ENCODE results near the gene RFTN1. TPM values are rescaled to one million over a fixed set of nuclear protein-coding genes. Genes with fewer than 3 reads are reported as not detected.

The RFTN1 gene
- polyA plus RNA-seq, 3 donors = 17.4 to 28.0 (median 27.2) TPM

- intact Hi-C loops (cut with micrococcal nuclease) = no loop called here
- peak in 1 of 3 donors; percentile 52 for DNase-seq
- Histone ChIP-seq H3K9ac (ENCODE audit: insufficient read depth, low read length, poor library complexity, severe bottlenecking) (no peak overlapping the region), H2AFZ (ENCODE audit: insufficient read depth, low read depth, low read length, poor library complexity, severe bottlenecking) (peak overlapping the region; percentile 25), H3K4me1 (ENCODE audit: control insufficient read depth in 1 of 2, insufficient read depth in 2 of 2, low read length in 2 of 2) (peaks cover 4 to 6% of the 10 kb centered on the region in 2 donors), H3K9me3 (replicated peaks in 1 of 2; ENCODE audit: control insufficient read depth in 1 of 2, insufficient read depth in 1 of 2, low read length in 2 of 2) (peaks cover 0 to 6% of the 10 kb centered on the region in 2 donors), H3K79me2 (ENCODE audit: insufficient read depth, low read length) (no peaks in the 10 kb centered on the region), H3K27me3 (ENCODE audit: control insufficient read depth in 2 of 2, insufficient read depth in 2 of 2, low read length in 2 of 2) (no peaks in the 10 kb centered on the region), H3K36me3 (replicated peaks in 1 of 2; ENCODE audit: control insufficient read depth in 1 of 2, insufficient read depth in 2 of 2, low read length in 2 of 2) (no peaks in the 10 kb centered on the region), H3K4me3 (replicated peaks in 1 of 3; ENCODE audit: low read depth in 2 of 3, low read length in 3 of 3) (no peak overlapping the region), H3K27ac (ENCODE audit: low read depth in 1 of 2, low read length in 2 of 2) (no peak overlapping the region), H3K4me2 (replicated peaks; ENCODE audit: extremely low read depth, low read length, poor library complexity, severe bottlenecking) (no peak overlapping the region), H4K20me1 (ENCODE audit: insufficient read depth, low read length) (no peaks in the 10 kb centered on the region)
- no CpG with 5 or more reads among the region's 4 CpGs for whole genome bisulfite sequencing (ENCODE audit: insufficient coverage)
- peaks cover 14% of the 10 kb centered on the region for H3K4me1 Mint-ChIP-seq
- no peaks in the 10 kb centered on the region for H3K36me3 Mint-ChIP-seq
- H3K27me3 Mint-ChIP-seq (ENCODE audit: low read depth in 3 of 3) = peaks cover 0 to 3% (median 2%) of the 10 kb centered on the region in 3 donors
- TF ChIP-seq CTCF (IDR thresholded peaks at IDR 0.05) = no peak
- H3K9me3 Mint-ChIP-seq = peaks cover 3 to 9% (median 5%) of the 10 kb centered on the region in 7 donors
- no peak overlapping the region for H3K4me3 Mint-ChIP-seq
- no peak overlapping the region for H3K27ac Mint-ChIP-seq
Measured at GRCh38 chr3:16528581-16528993, 15.1 kb upstream of the RFTN1 start.

GRCh38 chr3:16528106-16528505 lies 14.6 kb upstream of the RFTN1 start:
- peaks cover 0 to 3% (median 2%) of the 10 kb centered on the region in 3 donors for H3K27me3 Mint-ChIP-seq (ENCODE audit: low read depth in 3 of 3)
- Histone ChIP-seq H3K4me2 (replicated peaks; ENCODE audit: extremely low read depth, low read length, poor library complexity, severe bottlenecking) (no peak overlapping the region), H3K27ac (ENCODE audit: low read depth in 1 of 2, low read length in 2 of 2) (no peak overlapping the region), H3K4me1 (ENCODE audit: control insufficient read depth in 1 of 2, insufficient read depth in 2 of 2, low read length in 2 of 2) (peaks cover 6 to 9% of the 10 kb centered on the region in 2 donors), H4K20me1 (ENCODE audit: insufficient read depth, low read length) (no peaks in the 10 kb centered on the region), H3K4me3 (replicated peaks in 1 of 3; ENCODE audit: low read depth in 2 of 3, low read length in 3 of 3) (no peak overlapping the region), H3K9ac (ENCODE audit: insufficient read depth, low read length, poor library complexity, severe bottlenecking) (no peak overlapping the region), H3K27me3 (ENCODE audit: control insufficient read depth in 2 of 2, insufficient read depth in 2 of 2, low read length in 2 of 2) (no peaks in the 10 kb centered on the region), H3K9me3 (replicated peaks in 1 of 2; ENCODE audit: control insufficient read depth in 1 of 2, insufficient read depth in 1 of 2, low read length in 2 of 2) (peaks cover 0 to 6% of the 10 kb centered on the region in 2 donors), H3K36me3 (replicated peaks in 1 of 2; ENCODE audit: control insufficient read depth in 1 of 2, insufficient read depth in 2 of 2, low read length in 2 of 2) (no peaks in the 10 kb centered on the region), H2AFZ (ENCODE audit: insufficient read depth, low read depth, low read length, poor library complexity, severe bottlenecking) (peak overlapping the region; percentile 25), H3K79me2 (ENCODE audit: insufficient read depth, low read length) (no peaks in the 10 kb centered on the region)
- 96% methylated on average over 3 of the region's 5 CpGs for WGBS (ENCODE audit: insufficient coverage)
- intact Hi-C loops (cut with micrococcal nuclease) = no loop called here
- H3K4me1 Mint-ChIP-seq = peaks cover 17% of the 10 kb centered on the region
- no peak overlapping the region for H3K4me3 Mint-ChIP-seq
- no peak overlapping the region for H3K27ac Mint-ChIP-seq
- no peak for TF ChIP-seq CTCF (IDR thresholded peaks at IDR 0.05)
- peaks cover 3 to 9% (median 5%) of the 10 kb centered on the region in 7 donors for H3K9me3 Mint-ChIP-seq
- H3K36me3 Mint-ChIP-seq = no peaks in the 10 kb centered on the region
- no peak for DNase-seq
